Prostate gland (tissue), 2 donors: ENCODE results near the gene KRTAP12-4. TPM values are rescaled to one million over a fixed set of nuclear protein-coding genes. Genes with fewer than 3 reads are reported as not detected.

Source experiments
- DNase-seq: peaks from one replicate; pipeline ENCODE4 v3.0.0-alpha.2; 2019; ENCODE audit warnings: low spot score
- H3K27ac ChIP-seq, 2 donors: fragments of 200-600 bp; sonication (generic); 2 replicates each; pipeline ENCODE4 v1.5.1; 2017 to 2019
- H3K27me3 ChIP-seq: fragments of 200-600 bp; sonication (generic); replicated peaks from 2 replicates; pipeline ENCODE4 v1.5.1; 2019; ENCODE audit not compliant: insufficient read depth
- H3K36me3 ChIP-seq, 2 donors: fragments of 200-600 bp; sonication (generic); 1 replicate in 1 of 2; 2 replicates in 1 of 2; pipeline versions ENCODE4 v1.5.1 to v1.8.1; 2017 to 2019
- H3K4me1 ChIP-seq: fragments of 200-600 bp; sonication (generic); replicated peaks from 2 replicates; pipeline ENCODE4 v1.5.1; 2019
- H3K4me3 ChIP-seq, 2 donors: fragments of 200-600 bp; sonication (generic); 2 replicates each; pipeline ENCODE4 v1.5.1; 2017 to 2019
- H3K9me3 ChIP-seq: fragments of 200-600 bp; sonication (generic); 2 replicates; pipeline ENCODE4 v1.5.1; 2017
- CTCF ChIP-seq, 4 experiments: fragments of 200-600 bp in 2 of 4; fragments of 450-650 bp in 2 of 4; sonication (generic) in 2 of 4; IDR thresholded peaks; 1 replicate in 3 of 4; 2 replicates in 1 of 4; pipeline ENCODE4 v1.5.1; 2016 to 2019; ENCODE audit warnings: antibody characterized with exemption in 4 of 4, mild to moderate bottlenecking in 2 of 4, moderate library complexity in 2 of 4
- POLR2A ChIP-seq: fragments of 450-650 bp; IDR thresholded peaks from one replicate; pipeline ENCODE4 v1.6.1; 2016; ENCODE audit warnings: antibody characterized with exemption, mild to moderate bottlenecking
- POLR2AphosphoS5 ChIP-seq: sonication (generic); formaldehyde crosslinking; IDR thresholded peaks from one replicate; pipeline ENCODE4 v1.6.1; 2017; ENCODE audit warnings: antibody characterized with exemption
- WGBS: methylation state at CpG from one replicate; pipeline ENCODE4 v1.1.5; 2018; 5-methylcytosine and 5-hydroxymethylcytosine counted together
- intact Hi-C: fragments of 100-400 bp; cut with DNase I; formaldehyde crosslinking; loops from one replicate; pipeline ENCODE4 v1.14.2; 2022
- total RNA-seq, 2 donors: library from RNA; depleted of rRNA; stranded (reverse); fragments of >200 nt; gene quantifications; one replicate each; pipeline ENCODE4 v1.1.0, GENCODE V29; 2016

The KRTAP12-4 gene
- total RNA-seq, 2 donors from 2014 or later = not detected

- no peaks in the 10 kb centered on the region for H3K36me3 ChIP-seq
- intact Hi-C loops = no loop called here
- no peaks in the 10 kb centered on the region for H3K4me1 ChIP-seq
- no peaks in the 10 kb centered on the region for H3K9me3 ChIP-seq
- no peak for TF ChIP-seq CTCF (IDR thresholded peaks at IDR 0.05)
- TF ChIP-seq POLR2A = no peak
- no peak for TF ChIP-seq POLR2AphosphoS5
- H3K4me3 ChIP-seq = no peak overlapping the region
- 25% methylated on average over 12 of the region's 12 CpGs for WGBS
- H3K27ac ChIP-seq = no peak overlapping the region
- peaks cover 20% of the 10 kb centered on the region for H3K27me3 ChIP-seq
- DNase-seq = no peak
Measured at GRCh38 chr21:44701541-44701940, 47.1 kb upstream of the KRTAP12-4 start.

- no peaks in the 10 kb centered on the region for H3K9me3 ChIP-seq
- no peak overlapping the region for H3K4me3 ChIP-seq
- H3K4me1 ChIP-seq = no peaks in the 10 kb centered on the region
- no peak overlapping the region for H3K27ac ChIP-seq
- no peak for TF ChIP-seq POLR2AphosphoS5
- no peak for TF ChIP-seq CTCF (IDR thresholded peaks at IDR 0.05)
- TF ChIP-seq POLR2A = no peak
- H3K36me3 ChIP-seq = no peaks in the 10 kb centered on the region
- H3K27me3 ChIP-seq = peaks cover 15% of the 10 kb centered on the region
- DNase-seq = no peak
- WGBS = 70% methylated on average over 14 of the region's 14 CpGs
- intact Hi-C loops = no loop called here
Measured at GRCh38 chr21:44701023-44701400, 46.6 kb upstream of the KRTAP12-4 start.

- no peak for DNase-seq
- Histone ChIP-seq H3K4me3 (no peak overlapping the region), H3K9me3 (no peaks in the 10 kb centered on the region), H3K27me3 (peaks cover 14% of the 10 kb centered on the region), H3K4me1 (no peaks in the 10 kb centered on the region), H3K27ac (no peak overlapping the region), H3K36me3 (no peaks in the 10 kb centered on the region)
- intact Hi-C loops = no loop called here
- TF ChIP-seq POLR2A (no peak), POLR2AphosphoS5 (no peak), CTCF (IDR thresholded peaks at IDR 0.05) (no peak)
- 55% methylated on average over 21 of the region's 21 CpGs for WGBS
Measured at GRCh38 chr21:44700101-44701022, 45.9 kb upstream of the KRTAP12-4 start.

- 63% methylated on average over 17 of the region's 17 CpGs for WGBS
- no peak for DNase-seq
- no peaks in the 10 kb centered on the region for H3K36me3 ChIP-seq
- no peak overlapping the region for H3K27ac ChIP-seq
- no peak for TF ChIP-seq POLR2A
- TF ChIP-seq CTCF (IDR thresholded peaks at IDR 0.05) = no peak
- no peak for TF ChIP-seq POLR2AphosphoS5
- no peaks in the 10 kb centered on the region for H3K9me3 ChIP-seq
- no peak overlapping the region for H3K4me3 ChIP-seq
- H3K27me3 ChIP-seq = peaks cover 14% of the 10 kb centered on the region
- H3K4me1 ChIP-seq = no peaks in the 10 kb centered on the region
- intact Hi-C loops = no loop called here
Measured at GRCh38 chr21:44699502-44700001, 45.1 kb upstream of the KRTAP12-4 start.
